ENCODE data around the gene LMX1B.

- TF ChIP-seq CTCF (IDR thresholded peaks at IDR 0.05 in 2 of 3, conservative IDR thresholded peaks at IDR 0.05 in 1 of 3; ENCODE audit: borderline replicate concordance in 1 of 3, insufficient read depth in 1 of 3, low read depth in 2 of 3, low read length in 2 of 3) (no peak), EZH2 (IDR thresholded peaks at IDR 0.05) (no peak), ZNF274 (IDR thresholded peaks at IDR 0.05; ENCODE audit: low read depth, low read length) (no peak)
Measured at GRCh38 chr9:126630458-126631237, 16.9 kb downstream of the LMX1B start.

All from HCT116 (cell line).